Activated CD8-positive, alpha-beta memory T cell treated with anti-CD3 and anti-CD28 coated beads, Interleukin-2, amount 50 U/mL, for 24 hours (primary cell): ENCODE measurements around the gene ST6GALNAC3.

Experiments used
- DNase-seq: peaks from one replicate; pipeline ENCODE4 v3.0.0-alpha.2; 2020; ENCODE audit errors: extremely low read depth

ST6GALNAC3 gene

DNA sequence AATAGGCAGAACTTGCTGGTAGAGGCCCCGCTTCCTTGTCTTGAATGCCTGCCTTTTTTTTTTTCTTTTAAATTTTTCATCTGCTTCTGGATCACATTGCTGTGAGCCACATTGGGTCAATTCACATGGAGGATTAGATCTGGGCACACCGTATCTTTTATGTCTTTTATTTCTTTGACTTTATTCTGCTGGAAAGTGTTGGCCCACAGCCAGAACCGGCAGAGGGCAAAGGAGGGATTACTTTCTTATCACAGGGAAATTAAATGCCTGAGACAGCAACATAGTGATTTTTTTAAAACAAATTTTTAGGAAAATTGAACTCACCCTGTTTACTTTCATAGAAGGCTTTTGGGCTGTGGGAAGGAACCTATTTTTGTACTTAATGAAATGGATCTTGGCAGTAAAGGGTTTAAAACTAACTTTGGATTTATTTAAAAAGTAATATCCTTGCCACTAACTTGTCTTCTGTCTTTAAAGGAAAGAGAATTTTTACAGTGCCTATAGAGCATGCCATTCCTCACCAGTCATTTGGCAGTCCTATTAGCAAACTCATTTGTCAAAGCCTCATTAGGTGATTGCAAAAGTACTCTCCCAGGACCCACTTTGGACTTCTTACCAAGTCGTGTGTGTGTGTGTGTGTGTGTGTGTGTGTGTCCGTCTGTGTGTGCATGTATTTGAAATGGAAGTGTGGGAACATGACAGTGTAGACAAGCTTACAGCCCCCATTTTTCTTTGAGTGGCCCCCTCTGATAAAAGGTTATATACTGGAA lies 68.4 kb downstream of the ST6GALNAC3 start:
- no peak for DNase-seq

- no peak for DNase-seq
These were observed 69.7 kb downstream of the ST6GALNAC3 start for GRCh38 chr1:76144247-76144646.

DNA sequence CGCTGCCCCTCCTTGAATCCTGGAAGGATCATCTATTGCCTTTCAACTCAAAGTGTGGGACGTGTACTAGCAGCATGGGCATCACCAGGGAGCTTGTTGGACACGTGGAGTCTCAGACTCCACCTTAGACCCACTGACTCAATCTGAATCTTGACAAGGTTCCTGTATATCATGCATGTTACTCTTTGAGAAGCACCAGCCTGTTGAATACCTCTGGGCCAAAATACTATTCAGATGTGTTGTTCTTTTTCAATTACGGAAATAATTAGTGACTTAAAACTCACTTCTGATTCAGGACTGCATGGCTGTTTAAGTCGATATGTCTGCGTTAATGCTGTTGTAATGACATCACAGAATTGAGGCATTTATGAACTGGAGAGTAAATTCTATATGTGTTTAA lies 70.8 kb downstream of the ST6GALNAC3 start:
- DNase-seq, result no peak

GRCh38 chr1:76146184-76146583 lies 71.6 kb downstream of the ST6GALNAC3 start:
- no peak for DNase-seq

DNA sequence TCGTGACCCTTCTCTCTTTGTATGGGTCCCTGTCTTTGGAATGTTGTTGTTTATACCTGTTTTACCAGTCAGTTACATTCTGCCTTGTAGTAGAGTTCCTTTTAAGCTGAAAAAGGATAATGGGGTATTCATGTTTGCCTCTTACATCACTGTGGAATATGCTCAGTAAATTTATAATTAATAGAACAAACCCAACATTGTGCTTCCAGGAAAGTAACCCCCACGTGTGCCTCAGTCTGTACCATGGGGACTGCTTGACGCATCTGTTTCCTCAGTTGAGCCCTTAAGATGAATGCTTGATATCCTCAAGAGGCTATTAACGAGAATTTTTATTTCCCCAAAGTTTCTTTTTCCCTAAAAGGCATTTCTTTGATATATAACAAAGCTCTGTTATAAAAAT lies 73.4 kb downstream of the ST6GALNAC3 start:
- DNase-seq, result no peak

DNA sequence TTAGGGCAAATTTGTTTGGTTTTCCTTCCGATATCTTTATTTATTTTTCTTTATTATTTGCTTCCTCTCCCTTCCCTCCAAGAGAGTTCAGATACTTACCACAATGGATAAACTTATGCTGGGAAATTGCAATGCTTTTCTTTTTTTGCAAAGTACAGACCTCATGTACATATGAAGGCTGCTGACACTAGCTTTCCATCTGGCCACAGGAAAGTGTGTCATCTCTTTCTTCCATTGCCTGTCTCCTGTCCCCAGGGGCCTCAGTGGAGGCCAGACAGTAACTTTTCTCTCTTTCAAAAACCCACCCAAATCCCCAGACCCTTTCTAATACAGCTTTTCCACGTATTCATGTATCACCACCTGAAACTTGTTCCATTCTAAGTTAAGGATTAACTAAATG lies 73.9 kb downstream of the ST6GALNAC3 start:
- DNase-seq, result no peak

DNA sequence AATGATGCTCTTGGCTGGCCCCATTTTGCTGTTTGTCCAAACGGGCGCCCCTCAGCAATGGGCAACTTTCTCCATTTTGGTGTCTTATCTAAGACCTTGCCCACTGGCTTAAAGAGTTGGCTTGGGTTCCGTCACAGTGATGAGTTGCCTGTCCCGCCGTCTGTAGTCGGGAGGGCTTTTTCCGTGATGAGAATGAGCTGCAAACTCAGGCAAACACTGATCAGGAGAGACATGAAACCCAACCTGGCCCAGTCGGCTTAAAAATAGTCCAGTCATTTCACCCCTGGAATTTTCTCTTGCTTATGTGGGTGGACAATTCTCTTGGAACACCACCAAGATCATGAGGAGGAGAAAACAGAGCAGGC lies 79.3 kb downstream of the ST6GALNAC3 start:
- no peak for DNase-seq

DNA sequence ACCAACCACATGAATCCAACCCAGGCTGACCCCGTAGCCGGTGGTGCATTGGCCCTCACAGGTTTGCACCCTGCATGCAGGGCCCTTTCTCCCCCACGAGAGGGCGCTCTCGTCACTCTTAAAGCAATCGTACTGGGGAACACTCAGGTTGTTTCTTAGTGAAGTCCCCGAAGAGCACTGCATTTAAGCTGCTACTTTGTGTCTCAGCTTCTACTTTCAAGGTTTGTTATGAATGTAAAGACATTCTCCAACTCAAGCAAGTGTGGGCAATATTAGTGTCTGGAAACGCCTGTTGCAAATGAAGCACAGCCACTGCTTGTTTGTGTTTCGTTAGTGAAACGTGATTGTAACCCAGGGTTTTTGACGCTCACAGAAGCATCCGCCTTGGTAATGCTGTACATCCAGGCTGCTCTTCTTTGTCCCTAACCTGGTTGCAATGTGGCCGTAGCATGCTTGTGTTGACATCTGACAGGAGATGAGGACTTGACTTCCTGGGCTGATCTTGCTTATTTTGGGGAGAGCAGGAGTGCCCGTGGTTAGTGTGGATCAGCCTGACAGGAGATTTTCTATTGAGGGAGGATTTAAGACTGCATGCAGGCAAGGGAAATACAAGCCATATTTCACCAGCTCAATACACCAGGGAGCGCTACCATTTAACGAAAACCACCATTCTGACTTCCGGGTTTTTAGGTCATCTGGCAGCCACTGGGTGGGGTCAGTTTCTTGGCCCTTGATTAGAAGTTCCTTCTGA lies 79.8 kb downstream of the ST6GALNAC3 start:
- peak; percentile 51 for DNase-seq

- DNase-seq, result no peak
These were observed 82.4 kb downstream of the ST6GALNAC3 start for GRCh38 chr1:76156987-76157386.

DNA sequence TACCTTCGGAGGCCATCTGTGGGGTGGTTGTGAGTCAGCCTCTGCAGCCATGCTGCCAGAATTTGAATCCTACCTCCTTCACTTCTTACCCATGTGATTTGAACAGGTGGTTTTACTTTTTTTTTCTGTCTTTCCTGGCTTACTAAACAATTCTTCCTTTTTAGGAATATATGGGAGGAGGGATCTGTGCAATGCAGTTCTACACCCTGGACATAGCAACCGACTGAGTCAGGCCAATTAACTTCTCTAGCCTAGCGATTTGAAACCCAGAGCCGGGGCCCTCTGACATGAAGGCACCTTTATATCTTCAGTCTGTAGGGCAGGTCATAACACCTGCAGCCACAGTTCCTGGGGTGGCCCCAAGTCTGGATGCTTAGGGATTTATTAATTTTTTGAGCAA lies 83.6 kb downstream of the ST6GALNAC3 start:
- no peak for DNase-seq

GRCh38 chr1:76160225-76160624 lies 85.7 kb downstream of the ST6GALNAC3 start:
- DNase-seq, result no peak

- no peak for DNase-seq
These were observed 86.9 kb downstream of the ST6GALNAC3 start for GRCh38 chr1:76161451-76161850.

GRCh38 chr1:76162254-76162653 lies 87.7 kb downstream of the ST6GALNAC3 start:
- no peak for DNase-seq

GRCh38 chr1:76164165-76164564 lies 89.6 kb downstream of the ST6GALNAC3 start:
- no peak for DNase-seq

- DNase-seq, result no peak
These were observed 95.5 kb downstream of the ST6GALNAC3 start for GRCh38 chr1:76170084-76170483.

DNA sequence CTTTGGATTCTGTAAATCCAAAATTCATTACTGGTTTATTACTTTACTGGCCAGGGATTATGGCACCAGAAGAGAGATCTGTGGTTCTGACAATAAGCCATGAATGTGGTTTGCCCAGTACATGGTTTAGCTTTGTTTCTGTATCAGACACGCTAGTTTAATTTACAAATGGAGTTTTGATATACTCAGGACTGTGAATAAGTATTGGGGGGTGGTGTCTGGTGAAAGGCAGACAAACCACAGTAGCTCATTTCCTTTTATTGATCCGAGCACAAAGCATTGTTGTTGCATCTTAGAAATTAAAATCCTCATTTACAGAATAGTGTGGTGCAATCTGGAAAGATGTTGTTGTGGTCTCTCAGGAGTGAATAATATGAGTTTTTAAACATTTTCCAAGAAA lies 96.0 kb downstream of the ST6GALNAC3 start:
- no peak for DNase-seq

GRCh38 chr1:76176000-76176399 lies 101.5 kb downstream of the ST6GALNAC3 start:
- no peak for DNase-seq

- no peak for DNase-seq
These were observed 103.1 kb downstream of the ST6GALNAC3 start for GRCh38 chr1:76177615-76178014.

DNA sequence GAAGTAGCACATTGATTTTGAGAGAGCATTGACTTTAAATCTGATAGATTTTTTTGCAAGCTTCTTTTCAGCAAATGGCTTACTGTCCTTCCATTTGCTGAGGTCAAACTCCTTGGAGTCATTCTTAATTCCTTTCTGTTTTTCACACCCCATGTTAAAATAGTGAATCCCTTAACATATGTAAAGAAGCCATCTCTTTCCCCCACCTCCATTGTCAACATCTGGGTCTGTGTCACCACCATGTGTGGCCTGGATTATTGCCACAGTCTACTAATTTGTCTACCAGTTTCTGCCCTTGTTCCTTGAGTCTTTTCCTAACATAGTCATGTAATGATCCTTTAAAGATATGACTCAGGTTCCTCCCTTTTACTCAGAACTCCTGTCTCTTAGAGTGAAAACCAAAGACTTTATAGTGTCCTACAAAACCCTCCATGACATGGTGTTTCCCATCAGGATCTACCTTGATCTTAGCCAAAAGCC lies 104.7 kb downstream of the ST6GALNAC3 start:
- DNase-seq, result no peak

DNA sequence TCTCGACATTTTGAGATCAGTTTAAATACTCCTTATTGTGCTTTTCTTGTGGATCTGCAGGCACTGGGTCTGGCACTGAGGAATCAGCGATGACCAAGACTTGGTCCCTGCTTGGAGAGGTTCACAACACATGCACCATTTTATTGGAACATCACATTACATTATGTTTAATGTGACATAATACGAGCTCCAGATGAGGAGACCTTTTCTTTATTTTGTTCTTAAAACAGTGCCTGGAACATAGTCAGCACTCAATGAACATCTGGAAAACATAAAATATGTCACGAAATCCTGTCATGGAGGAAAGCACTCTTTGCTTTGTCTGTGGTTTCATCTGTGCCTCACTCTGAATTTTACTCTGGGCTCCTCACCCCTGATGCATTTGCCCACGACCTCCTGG lies 110.7 kb downstream of the ST6GALNAC3 start:
- no peak for DNase-seq

- no peak for DNase-seq
These were observed 112.1 kb downstream of the ST6GALNAC3 start for GRCh38 chr1:76186554-76187170.

DNA sequence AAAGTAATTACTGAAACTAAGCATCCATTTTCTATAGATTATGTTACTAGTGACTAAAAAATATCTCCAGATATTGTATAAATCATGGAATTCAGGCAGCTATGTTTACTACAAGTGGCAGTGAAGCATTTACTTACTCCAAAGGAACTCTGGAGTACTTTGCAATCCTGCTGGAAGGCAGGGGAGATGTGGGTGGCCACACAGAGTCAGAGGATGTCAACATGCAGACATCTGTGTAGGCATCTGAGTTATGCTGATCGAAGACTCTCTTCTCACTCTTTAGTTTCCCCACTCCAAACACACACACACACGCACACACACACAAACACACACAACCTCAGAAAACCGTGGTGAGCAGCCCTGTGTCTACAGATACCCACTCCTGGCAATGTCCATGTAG lies 112.9 kb downstream of the ST6GALNAC3 start:
- DNase-seq, result no peak

GRCh38 chr1:76189310-76189709 lies 114.8 kb downstream of the ST6GALNAC3 start:
- no peak for DNase-seq
